IMR-90 (cell line): ENCODE data around the gene RERE. TPM values are rescaled to one million over a fixed set of nuclear protein-coding genes. Genes with fewer than 3 reads are reported as not detected.

Source experiments
- ATAC-seq: fragments of 200-7000 bp; cut with Tn5 transposase; 2 replicates; pipeline ENCODE4 v1.9.1; 2020; ENCODE audit warnings: low read depth, mild to moderate bottlenecking, moderate library complexity
- BruUV-seq: library from RNA; stranded (reverse); fragments of 400-500 nt; replicated peaks from 2 replicates; lab custom pipeline; 2021; lab: Mats Ljungman, UMichigan
- CTCF ChIA-PET: fragments of 300-600 bp; formaldehyde crosslinking; extraction: SDS; loops from one replicate; lab custom pipeline; 2021; ENCODE audit warnings: antibody characterized with exemption; lab: Yijun Ruan, JAX
- POLR2A ChIA-PET: fragments of 300-600 bp; sonication (Branson Sonifier 250); formaldehyde crosslinking; loops from one replicate; lab custom pipeline; 2022; ENCODE audit warnings: antibody characterized with exemption; ENCODE audit not compliant: unreplicated experiment; lab: Charles Lee
- DNase-seq: peaks from one replicate; pipeline ENCODE4 v3.0.0; 2013
- H2AFZ ChIP-seq: replicated peaks from 2 replicates; pipeline ENCODE3; 2013; ENCODE audit warnings: low read length, mild to moderate bottlenecking; ENCODE audit not compliant: poor library complexity
- H2AK5ac ChIP-seq: 2 replicates; pipeline ENCODE4 v1.6.1; 2013; ENCODE audit warnings: low read depth, low read length, inconsistent platforms
- H2AK9ac ChIP-seq: replicated peaks from 2 replicates; pipeline ENCODE3; 2013; ENCODE audit warnings: mild to moderate bottlenecking, low read depth, low read length, moderate library complexity; ENCODE audit not compliant: poor library complexity
- H2BK120ac ChIP-seq: 2 replicates; pipeline ENCODE4 v1.6.1; 2013; ENCODE audit warnings: low read depth, low read length, inconsistent platforms
- H2BK15ac ChIP-seq: 3 replicates; pipeline ENCODE4 v1.6.1; 2013; ENCODE audit warnings: low read depth, low read length, inconsistent platforms
- H2BK20ac ChIP-seq: 2 replicates; pipeline ENCODE4 v1.6.1; 2013; ENCODE audit warnings: low read depth, mild to moderate bottlenecking, inconsistent platforms, low read length, moderate library complexity
- H2BK5ac ChIP-seq: 2 replicates; pipeline ENCODE4 v1.6.1; 2013; ENCODE audit warnings: mild to moderate bottlenecking, low read depth, low read length, inconsistent platforms; ENCODE audit not compliant: poor library complexity, severe bottlenecking
- H3K14ac ChIP-seq: replicated peaks from 2 replicates; pipeline ENCODE4 v1.6.1; 2013; ENCODE audit warnings: low read depth, low read length, inconsistent platforms
- H3K18ac ChIP-seq: 2 replicates; pipeline ENCODE4 v1.6.1; 2013; ENCODE audit warnings: low read depth, low read length, control low read depth
- H3K23ac ChIP-seq: 2 replicates; pipeline ENCODE4 v1.6.1; 2013; ENCODE audit warnings: low read depth, low read length, inconsistent platforms
- H3K27ac ChIP-seq: 2 replicates; pipeline ENCODE4 v1.5.1; 2013; ENCODE audit warnings: mild to moderate bottlenecking, control low read depth, low read length; ENCODE audit not compliant: insufficient read depth
- H3K27me3 ChIP-seq: 2 replicates; pipeline ENCODE4 v1.6.1; 2013; ENCODE audit warnings: low read length; ENCODE audit not compliant: control insufficient read depth, insufficient read depth
- H3K36me3 ChIP-seq: 2 replicates; pipeline ENCODE4 v1.6.1; 2013; ENCODE audit warnings: low read length, mixed read lengths; ENCODE audit not compliant: control insufficient read depth, insufficient read depth
- H3K4ac ChIP-seq: 2 replicates; pipeline ENCODE4 v1.6.1; 2013; ENCODE audit warnings: low read depth, low read length, inconsistent platforms
- H3K4me1 ChIP-seq: 2 replicates; pipeline ENCODE4 v1.6.1; 2013; ENCODE audit warnings: low read length, mixed read lengths; ENCODE audit not compliant: control insufficient read depth, insufficient read depth
- H3K4me2 ChIP-seq: 2 replicates; pipeline ENCODE4 v1.6.1; 2013; ENCODE audit warnings: low read depth, mild to moderate bottlenecking, control low read depth, low read length, moderate library complexity
- H3K4me3 ChIP-seq: 2 replicates; pipeline ENCODE4 v1.5.1; 2013; ENCODE audit warnings: low read depth, mild to moderate bottlenecking, control low read depth, low read length, moderate library complexity; ENCODE audit not compliant: insufficient read depth
- H3K56ac ChIP-seq: 2 replicates; pipeline ENCODE4 v1.6.1; 2013; ENCODE audit warnings: low read length, inconsistent platforms; ENCODE audit not compliant: insufficient read depth; ENCODE audit errors: extremely low read depth
- H3K79me1 ChIP-seq, 2 experiments: 2 replicates each; pipeline ENCODE4 v1.6.1; 2013; ENCODE audit warnings: low read length in 2 of 2, inconsistent platforms in 1 of 2, low read depth in 1 of 2
- H3K9ac ChIP-seq: 2 replicates; pipeline ENCODE4 v1.6.1; 2013; ENCODE audit warnings: low read depth, low read length, control low read depth
- H3K9me1 ChIP-seq: 2 replicates; pipeline ENCODE4 v1.6.1; 2013; ENCODE audit warnings: low read length, inconsistent platforms; ENCODE audit not compliant: insufficient read depth
- H3K9me3 ChIP-seq: 2 replicates; pipeline ENCODE4 v1.6.1; 2013; ENCODE audit warnings: low read length; ENCODE audit not compliant: control insufficient read depth, insufficient read depth
- H4K20me1 ChIP-seq: 2 replicates; pipeline ENCODE4 v1.6.1; 2013; ENCODE audit warnings: low read length, inconsistent platforms; ENCODE audit not compliant: insufficient read depth
- H4K5ac ChIP-seq: 2 replicates; pipeline ENCODE4 v1.6.1; 2013; ENCODE audit warnings: mild to moderate bottlenecking, low read depth, low read length, control low read depth
- H4K8ac ChIP-seq, 2 experiments: 2 replicates each; pipeline ENCODE4 v1.6.1; 2013; ENCODE audit warnings: low read depth in 2 of 2, low read length in 2 of 2, control low read depth in 1 of 2, inconsistent platforms in 1 of 2
- H4K91ac ChIP-seq: 2 replicates; pipeline ENCODE4 v1.6.1; 2013; ENCODE audit warnings: low read depth, low read length, inconsistent platforms; ENCODE audit not compliant: insufficient read depth
- BHLHE40 ChIP-seq: fragments of 150-350 bp; IDR thresholded peaks from 2 replicates; pipeline ENCODE4 v1.6.1; 2016; ENCODE audit warnings: mild to moderate bottlenecking, low read depth, low read length
- CEBPB ChIP-seq: IDR thresholded peaks from 2 replicates; pipeline ENCODE4 v1.6.1; 2012; ENCODE audit warnings: low read depth, low read length, improper control_type of control experiment
- MAFK ChIP-seq: IDR thresholded peaks from 2 replicates; pipeline ENCODE4 v1.6.1; 2012; ENCODE audit warnings: low read depth, low read length, improper control_type of control experiment
- MAZ ChIP-seq: IDR thresholded peaks from 2 replicates; pipeline ENCODE4 v1.6.1; 2012; ENCODE audit warnings: low read depth, mild to moderate bottlenecking, low read length, improper control_type of control experiment, moderate library complexity, borderline replicate concordance
- MXI1 ChIP-seq: IDR thresholded peaks from 2 replicates; pipeline ENCODE4 v1.6.1; 2012; ENCODE audit warnings: low read depth, mild to moderate bottlenecking, low read length, moderate library complexity, borderline replicate concordance
- NFE2L2 ChIP-seq: fragments of 150-350 bp; IDR thresholded peaks from 2 replicates; pipeline ENCODE4 v1.6.1; 2016; ENCODE audit warnings: low read depth, mild to moderate bottlenecking, low read length
- RAD21 ChIP-seq: IDR thresholded peaks from 2 replicates; pipeline ENCODE4 v1.6.1; 2012; ENCODE audit warnings: low read length, improper control_type of control experiment
- RCOR1 ChIP-seq: IDR thresholded peaks from 2 replicates; pipeline ENCODE4 v1.6.1; 2012; ENCODE audit warnings: mild to moderate bottlenecking, low read length, improper control_type of control experiment; ENCODE audit not compliant: insufficient replicate concordance
- RFX5 ChIP-seq: IDR thresholded peaks from 2 replicates; pipeline ENCODE4 v1.8.0; 2012; ENCODE audit warnings: low read depth, mild to moderate bottlenecking, low read length, moderate library complexity
- SMC3 ChIP-seq: fragments of 150-350 bp; IDR thresholded peaks from 2 replicates; pipeline ENCODE4 v1.6.1; 2016; ENCODE audit warnings: low read depth, mild to moderate bottlenecking, antibody characterized with exemption, low read length, moderate library complexity
- WGBS, 2 experiments: methylation state at CpG; one replicate each; pipeline versions ENCODE4 v1.1.5 to v1.1.7; 2013; ENCODE audit warnings: missing lambda C conversion rate in 2 of 2; ENCODE audit not compliant: insufficient read length in 1 of 2; ENCODE audit errors: extremely low coverage in 2 of 2; 5-methylcytosine and 5-hydroxymethylcytosine counted together
- dilution Hi-C: fragments of 300-500 bp; cut with HindIII; formaldehyde crosslinking; loops from one replicate; pipeline ENCODE4 v1.14.3; 2018; ENCODE audit warnings: low sequenced_read_pairs; ENCODE audit not compliant: unreplicated experiment
- in situ Hi-C: fragments of 300-500 bp; cut with MboI; formaldehyde crosslinking; loops from 3 replicates; pipeline ENCODE4 v1.14.3; 2019; ENCODE audit warnings: low sequenced_read_pairs, inconsistent platforms, mixed read lengths
- intact Hi-C: fragments of 100-400 bp; cut with micrococcal nuclease; formaldehyde crosslinking; loops from 2 replicates; pipeline ENCODE4 v1.10.0; 2022
- polyA plus RNA-seq, 3 experiments: library from polyadenylated mRNA; depleted of rRNA; stranded (reverse); fragments of >200 nt; gene quantifications; 2 replicates each; pipeline ENCODE4 v1.2.3, GENCODE V29; 2012; ENCODE audit warnings: low replicate concordance in 1 of 3
- total RNA-seq: library from RNA; depleted of rRNA; stranded (reverse); fragments of >200 nt; gene quantifications from 2 replicates; pipeline ENCODE4 v1.2.3, GENCODE V29; 2012
- TF ChIP-seq, protein P1 (sequence below): conservative IDR thresholded peaks from 2 replicates; pipeline ENCODE4 v1.5.1; 2012; ENCODE audit warnings: mild to moderate bottlenecking, low read depth, low read length, improper control_type of control experiment
- TF ChIP-seq, protein P2 (sequence below): fragments of 150-350 bp; IDR thresholded peaks from 2 replicates; pipeline ENCODE4 v1.6.1; 2016; ENCODE audit warnings: low read depth, mild to moderate bottlenecking, low read length, moderate library complexity, borderline replicate concordance
- TF ChIP-seq, protein P3 (sequence below): fragments of 150-350 bp; IDR thresholded peaks from 2 replicates; pipeline ENCODE4 v1.6.1; 2017; ENCODE audit warnings: mild to moderate bottlenecking, antibody characterized with exemption, low read length, low read depth

RERE gene
- total and polyA plus RNA-seq, 2 of the 4 experiments (the other 2 are of a cell fraction): 11.5 to 25.1 TPM

DNA sequence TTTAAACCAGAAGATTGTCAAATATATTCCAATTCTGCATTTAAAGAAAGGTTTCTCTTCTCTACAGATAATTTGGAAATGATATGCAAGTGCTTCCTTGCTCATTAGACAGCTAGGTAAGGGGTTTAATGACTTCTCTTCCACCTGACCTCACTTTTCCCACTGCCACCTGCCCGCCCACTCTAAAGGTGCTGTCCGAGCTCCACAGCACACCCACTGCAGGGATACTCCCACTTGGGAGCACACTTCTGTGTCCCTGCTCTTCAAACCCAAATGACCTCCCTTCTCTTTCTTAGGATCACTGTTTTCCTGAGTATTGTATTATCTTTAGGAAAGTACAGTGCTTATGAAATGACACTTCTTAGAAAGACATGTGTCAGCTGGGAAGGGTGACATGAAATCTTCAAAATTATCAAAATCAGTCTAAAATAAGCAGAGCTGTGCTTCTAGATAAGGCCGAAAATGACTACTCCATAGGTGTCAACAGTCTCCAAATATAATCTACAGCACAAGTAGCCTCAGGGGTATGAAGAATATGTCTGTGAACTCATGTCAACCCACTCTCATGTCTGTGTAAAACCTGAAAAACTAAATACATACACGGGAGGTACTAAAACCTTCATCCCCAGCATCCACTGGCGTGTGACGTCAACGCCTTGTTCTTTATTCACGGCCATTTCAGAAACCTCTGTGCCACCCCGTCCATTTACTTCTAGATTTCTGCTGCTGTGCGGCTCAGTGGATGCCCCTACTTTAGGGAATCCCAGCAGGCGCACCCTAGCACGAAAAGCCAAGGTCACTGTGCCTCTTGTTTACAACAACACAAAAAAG, 428.5 kb downstream of the RERE start:
- Histone ChIP-seq H2AK9ac (no peak overlapping the region), H2AK5ac (no peak overlapping the region), H4K20me1 (peaks cover 51% of the 10 kb centered on the region), H3K27ac (no peak overlapping the region), H3K79me1 (peaks cover 51 to 85% of the 10 kb centered on the region in 2 experiments), H3K4me2 (no peak overlapping the region), H2BK15ac (no peak overlapping the region), H3K9ac (no peak overlapping the region), H2BK120ac (no peak overlapping the region), H2BK20ac (no peak overlapping the region), H4K91ac (no peak overlapping the region), H3K9me1 (peaks cover 51% of the 10 kb centered on the region), H3K27me3 (no peaks in the 10 kb centered on the region), H2BK5ac (no peak overlapping the region), H3K18ac (no peak overlapping the region), H3K14ac (no peak overlapping the region), H3K4me3 (no peak overlapping the region), H4K8ac (no peak overlapping the region; a peak in 1 of 4 replicates), H3K36me3 (peaks cover 43% of the 10 kb centered on the region), H3K4ac (no peak overlapping the region), H3K56ac (no peak overlapping the region), H4K5ac (no peak overlapping the region), H3K9me3 (no peaks in the 10 kb centered on the region), H3K23ac (no peak overlapping the region), H3K4me1 (peaks cover 16% of the 10 kb centered on the region), H2AFZ (no peak overlapping the region)
- in situ Hi-C loops: no loop called here
- ChIA-PET POLR2A (no interaction called here), CTCF (no interaction called here)
- WGBS, 2 experiments: 98% methylated on average over 6 of the region's 12 CpGs; no CpG with 5 or more reads in 1 of the 2 experiments
- no peak for TF ChIP-seq SMC3
- TF ChIP-seq RFX5: no peak
- TF ChIP-seq, protein P1, sequence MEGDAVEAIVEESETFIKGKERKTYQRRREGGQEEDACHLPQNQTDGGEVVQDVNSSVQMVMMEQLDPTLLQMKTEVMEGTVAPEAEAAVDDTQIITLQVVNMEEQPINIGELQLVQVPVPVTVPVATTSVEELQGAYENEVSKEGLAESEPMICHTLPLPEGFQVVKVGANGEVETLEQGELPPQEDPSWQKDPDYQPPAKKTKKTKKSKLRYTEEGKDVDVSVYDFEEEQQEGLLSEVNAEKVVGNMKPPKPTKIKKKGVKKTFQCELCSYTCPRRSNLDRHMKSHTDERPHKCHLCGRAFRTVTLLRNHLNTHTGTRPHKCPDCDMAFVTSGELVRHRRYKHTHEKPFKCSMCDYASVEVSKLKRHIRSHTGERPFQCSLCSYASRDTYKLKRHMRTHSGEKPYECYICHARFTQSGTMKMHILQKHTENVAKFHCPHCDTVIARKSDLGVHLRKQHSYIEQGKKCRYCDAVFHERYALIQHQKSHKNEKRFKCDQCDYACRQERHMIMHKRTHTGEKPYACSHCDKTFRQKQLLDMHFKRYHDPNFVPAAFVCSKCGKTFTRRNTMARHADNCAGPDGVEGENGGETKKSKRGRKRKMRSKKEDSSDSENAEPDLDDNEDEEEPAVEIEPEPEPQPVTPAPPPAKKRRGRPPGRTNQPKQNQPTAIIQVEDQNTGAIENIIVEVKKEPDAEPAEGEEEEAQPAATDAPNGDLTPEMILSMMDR: no peak
- TF ChIP-seq RAD21: no peak
- TF ChIP-seq, protein P2, sequence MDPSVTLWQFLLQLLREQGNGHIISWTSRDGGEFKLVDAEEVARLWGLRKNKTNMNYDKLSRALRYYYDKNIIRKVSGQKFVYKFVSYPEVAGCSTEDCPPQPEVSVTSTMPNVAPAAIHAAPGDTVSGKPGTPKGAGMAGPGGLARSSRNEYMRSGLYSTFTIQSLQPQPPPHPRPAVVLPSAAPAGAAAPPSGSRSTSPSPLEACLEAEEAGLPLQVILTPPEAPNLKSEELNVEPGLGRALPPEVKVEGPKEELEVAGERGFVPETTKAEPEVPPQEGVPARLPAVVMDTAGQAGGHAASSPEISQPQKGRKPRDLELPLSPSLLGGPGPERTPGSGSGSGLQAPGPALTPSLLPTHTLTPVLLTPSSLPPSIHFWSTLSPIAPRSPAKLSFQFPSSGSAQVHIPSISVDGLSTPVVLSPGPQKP: no peak
- TF ChIP-seq MXI1: no peak
- TF ChIP-seq RCOR1: no peak
- TF ChIP-seq NFE2L2: no peak
- TF ChIP-seq MAFK: no peak
- TF ChIP-seq, protein P3, sequence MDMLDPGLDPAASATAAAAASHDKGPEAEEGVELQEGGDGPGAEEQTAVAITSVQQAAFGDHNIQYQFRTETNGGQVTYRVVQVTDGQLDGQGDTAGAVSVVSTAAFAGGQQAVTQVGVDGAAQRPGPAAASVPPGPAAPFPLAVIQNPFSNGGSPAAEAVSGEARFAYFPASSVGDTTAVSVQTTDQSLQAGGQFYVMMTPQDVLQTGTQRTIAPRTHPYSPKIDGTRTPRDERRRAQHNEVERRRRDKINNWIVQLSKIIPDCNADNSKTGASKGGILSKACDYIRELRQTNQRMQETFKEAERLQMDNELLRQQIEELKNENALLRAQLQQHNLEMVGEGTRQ: no peak
- no peak for TF ChIP-seq CEBPB
- TF ChIP-seq MAZ: no peak
- no peak for TF ChIP-seq BHLHE40
- intact Hi-C loops: no loop called here
- BruUV-seq: no TSS peak
- DNase-seq: no peak
- dilution Hi-C loops: no loop called here
- ATAC-seq: no peak
